BE2C (cell line): ENCODE results near the gene SMPD3.

Experiments
- DNase-seq: peaks from one replicate; pipeline ENCODE4 v3.0.0-alpha.2; 2020
- H3K27me3 ChIP-seq: fragments of 250-450 bp; sonication (Bioruptor Pico); 2 replicates; pipeline ENCODE4 v1.5.1; 2020; ENCODE audit warnings: mild to moderate bottlenecking
- H3K36me3 ChIP-seq: fragments of 250-450 bp; sonication (Bioruptor Pico); 2 replicates; pipeline ENCODE4 v1.5.1; 2020; ENCODE audit warnings: mild to moderate bottlenecking
- H3K4me1 ChIP-seq: fragments of 250-450 bp; sonication (Bioruptor Pico); 2 replicates; pipeline ENCODE4 v1.5.1; 2020
- H3K4me3 ChIP-seq: 2 replicates; pipeline ENCODE4 v1.5.1; 2011; ENCODE audit warnings: low read depth, low read length
- H3K9me3 ChIP-seq: fragments of 250-450 bp; sonication (Bioruptor Pico); 2 replicates; pipeline ENCODE4 v1.5.1; 2020
- TF ChIP-seq, protein P1 (sequence below): IDR thresholded peaks from 2 replicates; pipeline ENCODE4 v1.5.1; 2012; ENCODE audit warnings: mild to moderate bottlenecking, low read depth, low read length

Gene SMPD3

DNA sequence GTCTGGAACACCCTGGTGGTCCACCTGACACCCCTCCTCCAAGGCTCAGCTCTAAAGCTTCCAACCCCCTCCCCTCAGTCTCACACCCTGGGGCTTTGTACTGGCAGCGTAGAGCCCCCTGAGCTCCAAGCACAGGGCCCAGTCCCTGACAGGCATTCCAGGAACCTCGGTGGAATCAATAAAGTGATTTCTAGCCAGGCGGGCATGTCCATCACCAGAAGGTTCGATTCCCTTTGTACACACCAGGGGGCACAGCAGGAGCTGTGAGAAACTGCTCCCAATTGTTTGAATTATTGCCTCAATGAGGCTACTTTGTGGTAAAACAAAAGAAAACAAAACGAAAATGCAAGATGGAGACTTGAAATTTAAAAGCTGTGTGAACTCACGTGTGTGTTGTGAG lies 51.8 kb downstream of the SMPD3 start:
- H3K4me1 ChIP-seq = peaks cover 2% of the 10 kb centered on the region; the same call in 1 of the 2 replicates
- H3K9me3 ChIP-seq = no peaks in the 10 kb centered on the region
- H3K36me3 ChIP-seq = no peaks in the 10 kb centered on the region
- no peaks in the 10 kb centered on the region for H3K27me3 ChIP-seq
- TF ChIP-seq, protein P1, sequence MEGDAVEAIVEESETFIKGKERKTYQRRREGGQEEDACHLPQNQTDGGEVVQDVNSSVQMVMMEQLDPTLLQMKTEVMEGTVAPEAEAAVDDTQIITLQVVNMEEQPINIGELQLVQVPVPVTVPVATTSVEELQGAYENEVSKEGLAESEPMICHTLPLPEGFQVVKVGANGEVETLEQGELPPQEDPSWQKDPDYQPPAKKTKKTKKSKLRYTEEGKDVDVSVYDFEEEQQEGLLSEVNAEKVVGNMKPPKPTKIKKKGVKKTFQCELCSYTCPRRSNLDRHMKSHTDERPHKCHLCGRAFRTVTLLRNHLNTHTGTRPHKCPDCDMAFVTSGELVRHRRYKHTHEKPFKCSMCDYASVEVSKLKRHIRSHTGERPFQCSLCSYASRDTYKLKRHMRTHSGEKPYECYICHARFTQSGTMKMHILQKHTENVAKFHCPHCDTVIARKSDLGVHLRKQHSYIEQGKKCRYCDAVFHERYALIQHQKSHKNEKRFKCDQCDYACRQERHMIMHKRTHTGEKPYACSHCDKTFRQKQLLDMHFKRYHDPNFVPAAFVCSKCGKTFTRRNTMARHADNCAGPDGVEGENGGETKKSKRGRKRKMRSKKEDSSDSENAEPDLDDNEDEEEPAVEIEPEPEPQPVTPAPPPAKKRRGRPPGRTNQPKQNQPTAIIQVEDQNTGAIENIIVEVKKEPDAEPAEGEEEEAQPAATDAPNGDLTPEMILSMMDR = peak; percentile 68
- H3K4me3 ChIP-seq = no peak overlapping the region
- DNase-seq = peak; percentile 46

- Histone ChIP-seq H3K27me3 (no peaks in the 10 kb centered on the region), H3K4me3 (no peak overlapping the region), H3K9me3 (no peaks in the 10 kb centered on the region), H3K4me1 (peaks cover 2% of the 10 kb centered on the region; the same call in 1 of the 2 replicates), H3K36me3 (no peaks in the 10 kb centered on the region)
- TF ChIP-seq, protein P1 = no peak
- no peak for DNase-seq
Measured at GRCh38 chr16:68395815-68396214, 52.5 kb downstream of the SMPD3 start.

DNA sequence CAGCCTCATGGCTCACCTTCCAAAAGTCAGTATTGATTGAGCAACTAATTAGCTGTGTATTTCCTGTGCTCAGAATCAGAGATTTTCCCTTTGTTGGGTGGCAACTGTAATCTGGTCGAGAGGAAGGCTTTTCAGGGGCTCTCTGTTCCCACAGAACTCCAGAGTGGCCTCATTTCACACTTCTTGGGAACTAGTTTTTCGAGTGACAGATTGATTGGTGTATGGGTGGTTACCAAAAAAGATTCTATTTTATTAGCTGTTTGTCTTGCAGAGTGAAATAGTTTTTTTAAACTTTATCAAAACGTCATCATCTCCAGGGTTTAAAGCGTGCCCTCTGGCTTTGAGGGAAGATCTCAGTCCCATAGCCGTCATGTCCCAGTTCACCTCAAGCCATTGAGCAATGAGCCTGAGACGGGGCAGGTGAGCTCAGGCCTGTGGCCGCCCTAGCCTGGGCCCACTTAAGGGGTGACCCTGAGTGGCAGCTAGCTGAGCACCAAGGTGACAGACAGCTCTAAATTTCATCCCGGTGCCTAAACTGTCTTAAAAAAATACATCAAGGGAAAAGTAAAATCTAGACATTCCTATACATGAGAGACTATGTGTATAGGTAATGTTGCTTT lies 53.0 kb downstream of the SMPD3 start:
- Histone ChIP-seq H3K36me3 (no peaks in the 10 kb centered on the region), H3K4me3 (no peak overlapping the region), H3K9me3 (no peaks in the 10 kb centered on the region), H3K4me1 (no peaks in the 10 kb centered on the region; the same call in 1 of the 2 replicates), H3K27me3 (no peaks in the 10 kb centered on the region)
- TF ChIP-seq, protein P1 = no peak
- no peak for DNase-seq

GRCh38 chr16:68393333-68393732 lies 55.0 kb downstream of the SMPD3 start:
- Histone ChIP-seq H3K36me3 (no peaks in the 10 kb centered on the region), H3K4me3 (no peak overlapping the region), H3K27me3 (no peaks in the 10 kb centered on the region), H3K9me3 (no peaks in the 10 kb centered on the region), H3K4me1 (no peaks in the 10 kb centered on the region)
- no peak for DNase-seq
- TF ChIP-seq, protein P1 = no peak

- H3K4me3 ChIP-seq = no peak overlapping the region
- H3K4me1 ChIP-seq = no peaks in the 10 kb centered on the region
- H3K27me3 ChIP-seq = no peaks in the 10 kb centered on the region
- no peaks in the 10 kb centered on the region for H3K9me3 ChIP-seq
- no peak for DNase-seq
- H3K36me3 ChIP-seq = no peaks in the 10 kb centered on the region
- TF ChIP-seq, protein P1 = no peak
Measured at GRCh38 chr16:68389750-68390371, 58.4 kb downstream of the SMPD3 start.

GRCh38 chr16:68389006-68389405 lies 59.3 kb downstream of the SMPD3 start:
- Histone ChIP-seq H3K9me3 (no peaks in the 10 kb centered on the region), H3K27me3 (no peaks in the 10 kb centered on the region), H3K36me3 (no peaks in the 10 kb centered on the region), H3K4me1 (no peaks in the 10 kb centered on the region), H3K4me3 (no peak overlapping the region)
- TF ChIP-seq, protein P1 = no peak
- no peak for DNase-seq
